ENCODE measurements around the gene B4GALT2. TPM values are rescaled to one million over a fixed set of nuclear protein-coding genes. Genes with fewer than 3 reads are reported as not detected.
A peak's percentile ranks its signal among the peaks of the same experiment; 100 is the strongest.

B4GALT2 gene
- total RNA-seq, 1 donor from 2014 or later, result 56.6 TPM

- no peak for TF ChIP-seq EZH2 (IDR thresholded peaks at IDR 0.05; ENCODE audit: insufficient read depth, low read length)
- TF ChIP-seq CTCF (IDR thresholded peaks at IDR 0.05; ENCODE audit: insufficient read depth, low read depth, low read length), result no peak
- Histone ChIP-seq H3K27me3 (ENCODE audit: insufficient read depth, low read length) (no peaks in the 10 kb centered on the region), H3K4me2 (ENCODE audit: low read length) (peak overlapping the region; percentile 97), H3K27ac (ENCODE audit: low read depth, low read length) (peak overlapping the region; percentile 48), H3K79me2 (ENCODE audit: insufficient read depth, low read length) (peaks cover 72% of the 10 kb centered on the region), H3K4me3 (ENCODE audit: insufficient read depth, low read depth, low read length) (peak overlapping the region; percentile 71), H2AFZ (ENCODE audit: low read depth, low read length) (peak overlapping the region; percentile 46), H3K9ac (ENCODE audit: low read length) (peak overlapping the region; percentile 86), H3K4me1 (ENCODE audit: insufficient read depth, low read length) (peaks cover 41% of the 10 kb centered on the region), H3K9me3 (ENCODE audit: insufficient read depth, low read depth, low read length) (no peaks in the 10 kb centered on the region), H3K36me3 (ENCODE audit: insufficient read depth, low read length) (peaks cover 21% of the 10 kb centered on the region), H4K20me1 (ENCODE audit: insufficient read depth, low read length) (peaks cover 79% of the 10 kb centered on the region)
- peaks cover 27% of the 10 kb centered on the region for H3K36me3 Mint-ChIP-seq (ENCODE audit: low read depth, unreplicated experiment)
- FAIRE-seq (no peak), DNase-seq (ENCODE audit: low read depth) (peak; percentile 52)
- H3K4me1 Mint-ChIP-seq (ENCODE audit: low read depth, unreplicated experiment), result peaks cover 41% of the 10 kb centered on the region
- H3K4me3 Mint-ChIP-seq (ENCODE audit: unreplicated experiment), result peak overlapping the region; percentile 91
- H3K27ac Mint-ChIP-seq (ENCODE audit: unreplicated experiment), result peak overlapping the region; percentile 6
- no peaks in the 10 kb centered on the region for H3K27me3 Mint-ChIP-seq (ENCODE audit: low read depth, unreplicated experiment)
- no peaks in the 10 kb centered on the region for H3K9me3 Mint-ChIP-seq (ENCODE audit: unreplicated experiment)
Observed at GRCh38 chr1:43980255-43981134, 1.5 kb downstream of the B4GALT2 start.

- H3K36me3 ChIP-seq (ENCODE audit: insufficient read depth, low read length), result peaks cover 21% of the 10 kb centered on the region
- H3K4me1 ChIP-seq (ENCODE audit: insufficient read depth, low read length), result peaks cover 35% of the 10 kb centered on the region
- TF ChIP-seq EZH2 (IDR thresholded peaks at IDR 0.05; ENCODE audit: insufficient read depth, low read length) (no peak), CTCF (IDR thresholded peaks at IDR 0.05; ENCODE audit: insufficient read depth, low read depth, low read length) (no peak)
- Mint-ChIP-seq H3K27me3 (ENCODE audit: low read depth, unreplicated experiment) (no peaks in the 10 kb centered on the region), H3K27ac (ENCODE audit: unreplicated experiment) (no peak overlapping the region), H3K4me3 (ENCODE audit: unreplicated experiment) (no peak overlapping the region), H3K9me3 (ENCODE audit: unreplicated experiment) (no peaks in the 10 kb centered on the region), H3K4me1 (ENCODE audit: low read depth, unreplicated experiment) (peaks cover 38% of the 10 kb centered on the region), H3K36me3 (ENCODE audit: low read depth, unreplicated experiment) (peaks cover 33% of the 10 kb centered on the region)
- H3K27ac ChIP-seq (ENCODE audit: low read depth, low read length), result no peak overlapping the region
- H2AFZ ChIP-seq (ENCODE audit: low read depth, low read length), result no peak overlapping the region
- H4K20me1 ChIP-seq (ENCODE audit: insufficient read depth, low read length), result peaks cover 79% of the 10 kb centered on the region
- H3K79me2 ChIP-seq (ENCODE audit: insufficient read depth, low read length), result peaks cover 66% of the 10 kb centered on the region
- peak overlapping the region; percentile 97 for H3K4me2 ChIP-seq (ENCODE audit: low read length)
- H3K9me3 ChIP-seq (ENCODE audit: insufficient read depth, low read depth, low read length), result no peaks in the 10 kb centered on the region
- H3K27me3 ChIP-seq (ENCODE audit: insufficient read depth, low read length), result no peaks in the 10 kb centered on the region
- FAIRE-seq, result no peak
- no peak overlapping the region for H3K4me3 ChIP-seq (ENCODE audit: insufficient read depth, low read depth, low read length)
- no peak overlapping the region for H3K9ac ChIP-seq (ENCODE audit: low read length)
- no peak for DNase-seq (ENCODE audit: low read depth)
Observed at GRCh38 chr1:43981135-43981491, 2.1 kb downstream of the B4GALT2 start.

DNA sequence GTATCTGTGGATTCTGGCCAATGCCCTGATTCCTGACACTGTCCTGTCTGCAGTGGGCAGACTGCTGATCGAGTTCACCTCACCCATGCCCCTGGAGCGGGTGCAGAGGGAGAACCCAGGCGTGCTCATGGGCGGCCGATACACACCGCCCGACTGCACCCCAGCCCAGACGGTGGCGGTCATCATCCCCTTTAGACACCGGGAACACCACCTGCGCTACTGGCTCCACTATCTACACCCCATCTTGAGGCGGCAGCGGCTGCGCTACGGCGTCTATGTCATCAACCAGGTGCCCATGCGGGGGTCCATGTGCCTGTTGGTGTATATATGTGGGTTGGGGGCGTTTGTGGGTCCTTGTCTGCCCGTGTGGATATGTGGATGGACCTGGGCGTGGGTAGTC is 2.6 kb downstream of the B4GALT2 start:
- no peak for FAIRE-seq

More for the DNA sequence above, 2.6 kb downstream of the B4GALT2 start:
- no peak overlapping the region for H3K4me2 ChIP-seq (ENCODE audit: low read length)
- H3K36me3 ChIP-seq (ENCODE audit: insufficient read depth, low read length), result peaks cover 16% of the 10 kb centered on the region
- H3K4me1 Mint-ChIP-seq (ENCODE audit: low read depth, unreplicated experiment), result peaks cover 38% of the 10 kb centered on the region
- peaks cover 60% of the 10 kb centered on the region for H3K79me2 ChIP-seq (ENCODE audit: insufficient read depth, low read length)
- no peak overlapping the region for H3K27ac Mint-ChIP-seq (ENCODE audit: unreplicated experiment)
- no peaks in the 10 kb centered on the region for H3K27me3 Mint-ChIP-seq (ENCODE audit: low read depth, unreplicated experiment)
- H3K4me3 Mint-ChIP-seq (ENCODE audit: unreplicated experiment), result no peak overlapping the region
- H3K9me3 Mint-ChIP-seq (ENCODE audit: unreplicated experiment), result no peaks in the 10 kb centered on the region
- no peak overlapping the region for H3K4me3 ChIP-seq (ENCODE audit: insufficient read depth, low read depth, low read length)
- H4K20me1 ChIP-seq (ENCODE audit: insufficient read depth, low read length), result peaks cover 78% of the 10 kb centered on the region
- H3K27ac ChIP-seq (ENCODE audit: low read depth, low read length), result no peak overlapping the region
- DNase-seq (ENCODE audit: low read depth), result no peak
- no peak for TF ChIP-seq EZH2 (IDR thresholded peaks at IDR 0.05; ENCODE audit: insufficient read depth, low read length)
- no peak for TF ChIP-seq CTCF (IDR thresholded peaks at IDR 0.05; ENCODE audit: insufficient read depth, low read depth, low read length)
- no peaks in the 10 kb centered on the region for H3K27me3 ChIP-seq (ENCODE audit: insufficient read depth, low read length)
- no peaks in the 10 kb centered on the region for H3K9me3 ChIP-seq (ENCODE audit: insufficient read depth, low read depth, low read length)
- H3K9ac ChIP-seq (ENCODE audit: low read length), result no peak overlapping the region
- H3K4me1 ChIP-seq (ENCODE audit: insufficient read depth, low read length), result peaks cover 30% of the 10 kb centered on the region
- no peak overlapping the region for H2AFZ ChIP-seq (ENCODE audit: low read depth, low read length)
- H3K36me3 Mint-ChIP-seq (ENCODE audit: low read depth, unreplicated experiment), result peaks cover 38% of the 10 kb centered on the region
